NCI-H748 (cell line): Measurements from ENCODE around the gene SPATS2.
"Not testable (repeated sequence)": the region's sequence is repeated elsewhere in the genome, so short reads cannot be mapped to it uniquely, and the experiment has no call there.

Experiments
- DNase-seq: peaks from one replicate; lab custom pipeline; 2025; ENCODE audit not compliant: unreplicated experiment; lab: John Stamatoyannopoulos, UW

SPATS2 gene

GRCh38 chr12:49367381-49368239, at the start of gene SPATS2:
TSS of gene SPATS2 (plus strand) at chr12:49367462. CDS start at chr12:49461013, 93,551 bp downstream.
- DNase-seq, result peak; percentile 71

DNA sequence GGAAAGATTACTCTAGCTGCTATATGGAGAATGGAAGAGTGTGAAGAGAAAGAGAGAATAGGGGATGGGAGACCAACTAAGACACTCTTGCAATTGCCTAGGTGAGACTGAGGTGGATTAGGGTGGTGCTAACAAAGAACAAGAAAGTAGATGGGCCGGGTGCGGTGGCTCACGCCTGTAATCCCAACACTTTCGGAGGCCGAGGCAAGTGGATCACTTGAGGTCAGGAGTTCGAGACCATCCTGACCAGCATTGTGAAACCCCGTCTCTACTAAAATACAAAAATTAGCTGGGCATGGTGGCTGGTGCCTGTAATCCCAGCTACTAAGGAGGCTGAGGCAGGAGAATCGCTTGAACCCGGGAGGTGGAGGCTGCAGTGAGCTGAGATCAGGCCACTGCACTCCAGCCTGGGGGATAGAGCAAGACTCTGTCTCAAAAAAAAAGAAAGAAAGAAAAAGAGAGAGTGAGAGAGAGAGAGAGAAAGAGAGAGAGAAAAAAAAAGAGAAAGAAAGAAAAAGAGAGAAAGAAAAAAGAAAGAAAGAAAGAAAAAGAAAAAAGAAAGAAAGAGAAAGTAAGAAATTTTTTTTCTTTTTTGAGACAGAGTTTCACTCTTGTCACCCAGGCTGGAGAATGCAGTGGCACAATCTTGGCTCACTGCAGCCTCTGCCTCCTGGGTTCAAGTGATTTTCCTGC, 46.7 kb upstream of the SPATS2 start:
- DNase-seq, result not testable (repeated sequence)

DNA sequence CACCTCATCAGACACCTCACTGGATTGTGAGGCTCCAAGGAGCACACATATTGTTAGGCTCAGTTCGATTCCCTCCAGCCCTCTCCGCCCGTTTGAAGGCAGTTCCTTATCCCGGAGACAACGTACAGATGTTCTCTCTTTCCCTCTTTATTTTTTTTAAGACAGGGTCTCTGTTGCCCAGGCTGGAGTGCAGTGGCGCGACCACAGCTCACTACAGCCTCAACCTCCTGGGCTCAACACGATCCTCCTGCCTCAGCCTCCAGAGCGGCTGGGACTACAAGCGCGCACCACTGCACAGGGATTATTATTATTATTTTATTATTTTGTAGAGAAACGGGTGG, 44.9 kb upstream of the SPATS2 start:
- no peak for DNase-seq

- peak; percentile 99 for DNase-seq
Observed at GRCh38 chr12:49322708-49323523, 44.3 kb upstream of the SPATS2 start, which contains the start of gene TROAP. TSS of gene TROAP (plus strand) at chr12:49323255. CDS start at chr12:49323609, 354 bp downstream.

DNA sequence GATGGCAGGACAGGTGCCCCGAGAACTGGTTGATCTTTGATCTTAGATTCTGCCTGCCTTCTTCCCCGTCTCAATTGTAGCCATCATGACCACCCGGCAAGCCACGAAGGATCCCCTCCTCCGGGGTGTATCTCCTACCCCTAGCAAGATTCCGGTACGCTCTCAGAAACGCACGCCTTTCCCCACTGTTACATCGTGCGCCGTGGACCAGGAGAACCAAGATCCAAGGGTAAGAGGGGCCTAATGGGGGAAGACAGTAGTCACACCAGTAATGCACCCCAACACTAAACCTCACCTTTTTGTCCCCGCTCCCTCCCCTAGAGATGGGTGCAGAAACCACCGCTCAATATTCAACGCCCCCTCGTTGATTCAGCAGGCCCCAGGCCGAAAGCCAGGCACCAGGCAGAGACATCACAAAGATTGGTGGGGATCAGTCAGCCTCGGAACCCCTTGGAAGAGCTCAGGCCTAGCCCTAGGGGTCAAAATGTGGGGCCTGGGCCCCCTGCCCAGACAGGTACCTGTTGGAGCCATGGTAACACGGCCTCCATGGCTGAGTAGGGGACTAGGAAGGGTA, 43.7 kb upstream of the SPATS2 start:
- DNase-seq, result no peak

DNA sequence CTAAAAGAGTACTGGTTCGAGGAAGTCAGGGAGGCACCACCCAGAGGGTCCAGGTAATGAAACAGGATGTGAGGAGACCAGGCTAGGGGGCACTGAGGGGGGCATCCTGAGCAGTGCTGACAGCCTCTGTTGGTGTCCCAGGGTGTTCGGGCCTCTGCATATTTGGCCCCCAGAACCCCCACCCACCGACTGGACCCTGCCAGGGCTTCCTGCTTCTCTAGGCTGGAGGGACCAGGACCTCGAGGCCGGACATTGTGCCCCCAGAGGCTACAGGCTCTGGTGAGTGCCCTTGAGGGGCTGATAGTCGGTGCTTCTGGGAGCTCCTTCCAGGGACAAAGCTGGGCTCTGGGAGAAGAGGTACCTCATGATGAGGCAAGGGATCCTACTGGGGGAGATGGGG, 41.7 kb upstream of the SPATS2 start:
- DNase-seq, result no peak

- DNase-seq, result no peak
Observed at GRCh38 chr12:49327368-49327767, 39.9 kb upstream of the SPATS2 start.

DNA sequence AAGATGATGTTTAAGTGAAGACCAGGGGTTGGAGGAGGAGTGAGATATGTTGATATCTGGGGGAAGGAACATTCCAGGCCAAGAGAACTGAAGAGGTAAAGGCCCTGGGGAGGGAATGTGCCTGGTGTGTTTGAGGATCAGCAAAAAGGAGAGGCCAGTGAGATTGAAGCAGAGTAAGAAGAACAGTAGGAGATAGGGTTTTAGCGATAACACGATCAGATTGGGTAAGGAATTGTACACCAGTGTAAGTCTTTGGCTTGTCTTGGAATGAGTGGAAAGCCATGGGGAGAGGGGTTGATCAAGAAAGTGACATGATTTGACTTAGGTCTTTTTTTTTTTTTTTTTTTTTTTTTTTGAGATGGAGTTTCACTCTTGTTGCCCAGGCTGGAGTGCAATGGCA, 39.4 kb upstream of the SPATS2 start:
- no peak for DNase-seq

DNA sequence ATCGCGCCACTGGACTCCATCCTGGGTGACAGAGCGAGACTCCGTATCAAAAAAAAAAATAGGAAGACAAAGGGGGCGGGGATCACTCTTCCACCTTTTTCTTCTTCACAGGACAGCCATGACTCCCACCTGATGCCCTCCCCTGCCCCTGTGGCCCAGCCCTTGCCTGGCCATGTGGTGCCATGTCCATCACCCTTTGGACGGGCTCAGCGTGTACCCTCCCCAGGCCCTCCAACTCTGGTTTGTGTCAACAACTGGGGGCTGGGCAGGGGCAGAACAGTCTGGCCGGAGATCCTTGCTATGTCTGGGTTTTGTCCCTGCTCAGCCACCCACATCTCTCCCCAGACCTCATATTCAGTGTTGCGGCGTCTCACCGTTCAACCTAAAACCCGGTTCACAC, 38.4 kb upstream of the SPATS2 start:
- DNase-seq, result no peak

DNA sequence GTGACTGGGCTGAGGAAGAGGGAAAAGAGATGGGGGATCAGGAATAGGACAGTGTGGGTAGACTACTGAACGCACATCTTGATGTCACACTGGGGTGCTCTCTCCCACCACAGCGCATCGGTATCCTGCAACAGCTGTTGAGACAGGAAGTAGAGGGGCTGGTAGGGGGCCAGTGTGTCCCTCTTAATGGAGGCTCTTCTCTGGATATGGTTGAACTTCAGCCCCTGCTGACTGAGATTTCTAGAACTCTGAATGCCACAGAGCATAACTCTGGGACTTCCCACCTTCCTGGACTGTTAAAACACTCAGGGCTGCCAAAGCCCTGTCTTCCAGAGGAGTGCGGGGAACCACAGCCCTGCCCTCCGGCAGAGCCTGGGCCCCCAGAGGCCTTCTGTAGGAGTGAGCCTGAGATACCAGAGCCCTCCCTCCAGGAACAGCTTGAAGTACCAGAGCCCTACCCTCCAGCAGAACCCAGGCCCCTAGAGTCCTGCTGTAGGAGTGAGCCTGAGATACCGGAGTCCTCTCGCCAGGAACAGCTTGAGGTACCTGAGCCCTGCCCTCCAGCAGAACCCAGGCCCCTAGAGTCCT, 37.1 kb upstream of the SPATS2 start:
- DNase-seq, result no peak

GRCh38 chr12:49330631-49331379, 36.5 kb upstream of the SPATS2 start:
- no peak for DNase-seq

DNA sequence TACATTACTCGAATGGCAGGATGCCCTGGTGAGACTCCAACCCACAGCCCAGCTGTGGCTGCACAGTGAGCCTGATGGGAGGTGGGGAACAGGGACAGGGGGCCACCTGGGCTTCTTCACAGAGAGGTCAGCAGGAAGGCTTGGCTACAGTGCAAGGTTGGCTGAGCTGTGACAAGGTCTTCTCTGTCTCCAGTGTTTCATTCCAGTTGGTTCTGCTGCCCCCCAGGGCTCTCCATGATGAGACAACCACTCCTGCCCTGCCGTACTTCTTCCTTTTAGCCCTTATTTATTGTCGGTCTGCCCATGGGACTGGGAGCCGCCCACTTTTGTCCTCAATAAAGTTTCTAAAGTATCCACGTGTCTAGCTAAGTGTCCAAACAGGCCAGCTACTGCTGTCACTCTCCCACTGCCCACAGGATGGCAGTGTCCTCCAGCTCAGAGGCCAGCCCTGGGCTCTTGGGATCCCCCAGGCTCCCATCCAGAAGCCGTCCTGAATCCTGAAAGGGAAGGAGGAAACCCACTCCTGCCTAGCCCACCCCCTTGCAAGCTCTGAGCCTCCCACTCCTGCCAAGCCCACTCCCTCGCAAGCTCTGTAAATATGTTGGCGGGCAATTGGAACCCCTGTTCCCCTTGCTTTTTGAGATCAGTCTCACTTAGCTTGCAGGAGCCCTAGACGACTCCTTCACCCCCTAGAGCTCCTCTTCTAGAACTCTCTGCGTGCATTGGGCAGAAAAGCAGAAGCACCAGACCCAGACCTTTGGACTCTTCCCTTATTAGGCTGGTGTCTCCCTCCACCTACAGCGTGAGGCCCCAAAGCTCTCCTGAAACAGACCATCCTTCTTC, 35.7 kb upstream of the SPATS2 start:
- peak; percentile 71 for DNase-seq

- DNase-seq, result no peak
Observed at GRCh38 chr12:49332441-49332861, 34.8 kb upstream of the SPATS2 start.

DNA sequence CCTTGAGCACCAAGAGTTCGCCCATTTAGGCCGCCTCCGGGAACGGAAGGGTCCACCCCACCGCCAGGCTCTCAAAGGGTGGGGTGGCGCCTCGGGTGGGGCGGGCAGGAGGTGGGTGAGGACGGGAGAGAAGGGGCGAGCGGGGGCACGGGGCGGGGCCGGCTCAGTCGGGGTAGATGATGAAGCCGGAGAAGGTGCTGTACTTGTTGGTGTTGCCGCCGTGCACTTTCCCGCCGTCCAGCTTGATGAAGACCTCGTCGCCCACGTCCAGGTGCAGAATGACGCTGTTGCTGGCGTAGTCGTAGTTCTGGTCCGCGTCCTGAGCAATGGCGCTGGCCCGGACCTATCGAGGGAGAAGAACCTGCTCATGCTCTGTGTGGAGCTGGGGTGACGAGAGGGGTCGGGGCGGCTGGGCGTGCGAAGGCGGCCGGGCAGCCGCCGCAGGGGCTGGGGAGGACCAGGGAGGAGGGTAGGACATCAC, 34.3 kb upstream of the SPATS2 start:
- DNase-seq, result peak; percentile 59

DNA sequence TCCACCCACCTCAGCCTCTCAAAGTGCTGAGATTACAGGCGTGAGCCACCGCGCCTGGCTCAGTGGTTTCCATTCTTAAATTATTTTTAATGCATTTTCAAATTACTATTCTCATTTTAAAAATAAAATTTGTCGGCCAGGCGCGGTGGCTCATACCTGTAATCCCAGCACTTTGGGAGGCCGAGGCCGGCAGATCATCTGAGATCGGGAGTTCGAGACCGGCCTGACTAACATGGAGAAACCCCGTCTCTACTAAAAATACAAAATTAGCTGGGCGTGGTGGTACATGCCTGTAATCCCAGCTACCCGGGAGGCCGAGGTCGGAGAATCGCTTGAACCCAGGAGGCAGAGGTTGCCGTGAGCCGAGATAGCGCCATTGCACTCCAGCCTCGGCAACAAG, 33.5 kb upstream of the SPATS2 start:
- not testable (repeated sequence) for DNase-seq

- no peak for DNase-seq
Observed at GRCh38 chr12:49334226-49334625, 33.0 kb upstream of the SPATS2 start.

GRCh38 chr12:49334681-49335080, 32.6 kb upstream of the SPATS2 start:
- no peak for DNase-seq

GRCh38 chr12:49335118-49335954, 31.9 kb upstream of the SPATS2 start:
- no peak for DNase-seq
